GM18519 (cell line): ENCODE results near the gene ID4.
"Not testable (repeated sequence)": the region's sequence is repeated elsewhere in the genome, so short reads cannot be mapped to it uniquely, and the experiment has no call there.

Experiments used
- ATAC-seq: cut with Tn5 transposase; IDR thresholded peaks from one replicate; pipeline ENCODE4 v1.9.1; 2021; ENCODE audit warnings: mild to moderate bottlenecking, moderate library complexity; ENCODE audit not compliant: unreplicated experiment, low FRiP score

The ID4 gene

GRCh38 chr6:19854421-19855015, 17.3 kb downstream of the ID4 start:
- not testable (repeated sequence) for ATAC-seq

- ATAC-seq: no peak
Observed at GRCh38 chr6:19855536-19855935, 18.4 kb downstream of the ID4 start.

- no peak for ATAC-seq
Observed at GRCh38 chr6:19857139-19857538, 20.0 kb downstream of the ID4 start.

DNA sequence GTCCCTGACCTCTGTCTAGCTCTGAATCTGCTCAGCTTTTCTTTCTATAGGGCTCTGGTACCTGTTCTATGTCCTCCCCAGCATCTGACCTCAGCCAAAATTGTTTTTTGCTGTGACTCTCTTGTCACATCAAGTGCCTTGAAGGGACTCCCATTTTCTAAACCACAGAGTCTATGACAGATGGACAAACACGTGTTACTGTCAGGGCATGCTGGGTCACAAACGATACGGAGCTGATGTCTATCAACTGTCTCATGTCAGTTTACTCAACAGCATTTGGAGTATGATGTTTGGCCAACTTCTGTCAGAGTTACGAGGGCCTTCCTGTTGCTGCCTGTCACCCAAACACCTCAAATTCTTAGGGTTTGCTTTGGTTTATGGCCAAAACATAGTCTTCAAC, 20.5 kb downstream of the ID4 start:
- no peak for ATAC-seq

DNA sequence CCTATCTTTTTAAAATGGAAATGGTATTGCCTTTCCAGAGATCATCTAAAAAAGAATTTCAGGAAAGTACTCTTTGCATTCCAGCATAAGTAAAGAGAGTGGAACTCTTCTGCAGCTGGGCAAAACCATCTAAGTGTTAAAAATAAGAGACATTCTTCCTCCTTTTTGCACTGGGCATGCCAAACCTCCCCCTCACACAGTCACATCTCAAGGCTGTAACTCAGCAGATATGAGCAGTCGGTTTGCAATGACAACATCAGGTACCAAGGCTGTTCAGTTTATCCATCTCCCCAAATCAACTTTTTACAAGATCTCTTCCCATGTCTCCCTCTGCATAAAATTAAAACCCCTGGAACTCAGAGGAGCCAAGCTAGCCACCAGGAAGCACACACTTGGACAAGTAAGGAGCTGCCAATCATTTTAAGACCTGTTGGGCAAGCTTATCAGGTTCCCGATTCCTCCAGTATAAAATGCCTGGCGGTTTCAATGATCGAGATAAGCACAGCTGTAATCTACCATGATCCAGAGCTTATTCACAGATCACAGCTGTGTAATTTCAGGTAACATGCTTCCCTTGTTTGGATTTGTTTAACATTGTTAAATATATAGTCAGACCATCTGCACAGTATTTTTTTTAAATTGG, 23.2 kb downstream of the ID4 start:
- ATAC-seq: no peak

DNA sequence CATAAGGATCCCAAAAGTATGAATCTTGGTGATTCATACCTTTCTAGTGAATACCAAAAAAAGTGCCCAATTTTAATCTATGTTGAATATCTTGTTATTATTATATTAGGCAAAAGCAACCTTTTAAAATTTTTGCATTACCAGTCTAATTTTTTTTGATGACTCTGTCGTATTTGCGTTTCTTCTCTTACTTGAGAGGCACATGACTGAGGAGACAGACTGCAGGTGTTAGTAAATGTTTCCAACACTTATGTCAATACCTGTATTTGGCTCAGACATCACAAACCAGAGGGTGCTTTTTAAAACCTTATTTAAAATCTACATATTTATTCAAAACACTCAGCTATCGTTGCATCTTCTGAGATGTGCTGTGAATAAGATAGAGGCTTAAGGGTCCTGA, 27.1 kb downstream of the ID4 start:
- no peak for ATAC-seq

- ATAC-seq: no peak
Observed at GRCh38 chr6:19865178-19865577, 28.0 kb downstream of the ID4 start.

DNA sequence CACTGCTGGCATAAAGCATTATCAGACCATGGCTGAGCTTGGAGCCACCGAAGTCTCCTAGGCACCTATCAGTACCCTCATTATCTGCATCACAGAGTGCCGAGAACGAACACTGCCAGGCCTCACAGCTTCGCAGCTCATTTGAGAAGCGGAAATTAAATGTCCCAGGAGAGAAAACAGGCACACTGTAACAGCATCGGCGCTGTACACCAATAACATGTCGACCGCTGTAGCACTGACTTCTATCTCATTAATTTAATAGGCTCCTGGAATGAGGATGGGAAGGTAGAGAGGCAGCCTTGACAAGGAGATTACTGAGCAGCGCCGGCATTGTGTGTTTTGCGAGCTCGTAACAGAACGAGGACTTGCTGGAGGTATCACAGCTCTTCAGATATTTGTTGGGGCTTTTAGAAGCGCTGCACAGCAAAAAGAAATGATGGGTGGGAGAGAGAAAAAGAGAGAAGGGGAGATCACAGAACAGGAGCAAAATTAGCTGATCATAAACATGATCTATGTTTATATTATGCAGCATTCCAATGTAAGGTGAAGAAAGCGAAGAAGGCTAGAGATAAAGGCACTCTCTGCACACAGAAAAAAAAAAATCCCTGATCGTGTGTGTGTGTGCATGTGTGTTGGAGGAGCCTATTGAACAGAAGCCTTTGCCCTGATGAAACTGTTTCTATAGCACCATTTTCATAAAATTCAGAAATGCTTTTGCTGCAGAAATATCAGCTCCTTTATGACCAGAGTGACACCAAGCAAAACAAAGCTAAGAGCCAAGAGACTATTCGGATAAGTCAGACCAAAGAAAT, 29.2 kb downstream of the ID4 start:
- ATAC-seq: no peak

DNA sequence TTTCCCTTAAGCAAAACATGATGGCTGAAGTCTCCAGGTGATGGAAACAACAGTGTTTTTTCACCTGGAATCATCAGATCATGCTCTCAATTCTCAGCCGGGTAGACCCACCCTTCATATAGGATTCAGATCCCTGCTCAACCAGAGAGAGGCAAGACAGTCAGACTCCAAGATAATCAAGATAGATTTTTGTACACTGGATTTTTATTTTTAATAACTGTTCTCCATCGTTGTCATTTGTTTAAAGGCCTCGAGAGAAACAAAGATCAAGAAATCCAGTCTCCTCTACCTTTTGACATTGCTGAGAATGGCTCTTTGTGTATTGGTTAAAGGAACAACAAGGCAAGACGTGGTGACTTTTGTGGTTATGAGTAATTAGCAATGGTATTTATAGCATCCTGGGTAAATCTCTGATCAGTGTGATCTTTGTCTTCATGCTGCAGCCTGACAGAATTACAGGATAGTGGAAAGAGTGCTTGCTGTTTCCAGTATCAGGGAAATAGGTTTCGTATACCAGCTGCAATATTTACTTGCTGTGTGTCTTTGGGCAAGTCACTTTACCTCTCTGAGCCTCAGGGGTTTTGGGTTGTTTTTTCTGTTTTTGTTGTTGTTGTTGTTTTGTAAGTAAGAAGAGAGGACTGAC, 29.9 kb downstream of the ID4 start:
- ATAC-seq: no peak

DNA sequence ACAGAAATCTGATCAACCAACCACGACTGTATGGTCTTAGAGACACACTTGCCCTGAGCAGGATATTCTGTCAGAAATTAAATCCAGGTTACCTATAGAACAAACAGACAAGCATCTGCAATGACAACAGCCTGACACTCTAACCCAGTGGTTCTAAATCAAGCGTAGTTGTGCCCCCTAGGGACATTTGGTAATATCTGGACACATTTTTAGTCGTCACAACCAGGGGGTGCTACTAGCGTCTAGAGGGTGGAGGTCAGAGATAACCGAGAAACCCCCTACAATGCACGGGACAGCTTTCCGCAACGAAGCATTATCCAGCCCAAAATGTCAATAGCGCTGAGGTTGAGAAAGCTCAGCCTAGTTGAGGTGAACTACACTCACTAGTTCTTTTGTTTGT, 32.3 kb downstream of the ID4 start:
- no peak for ATAC-seq

DNA sequence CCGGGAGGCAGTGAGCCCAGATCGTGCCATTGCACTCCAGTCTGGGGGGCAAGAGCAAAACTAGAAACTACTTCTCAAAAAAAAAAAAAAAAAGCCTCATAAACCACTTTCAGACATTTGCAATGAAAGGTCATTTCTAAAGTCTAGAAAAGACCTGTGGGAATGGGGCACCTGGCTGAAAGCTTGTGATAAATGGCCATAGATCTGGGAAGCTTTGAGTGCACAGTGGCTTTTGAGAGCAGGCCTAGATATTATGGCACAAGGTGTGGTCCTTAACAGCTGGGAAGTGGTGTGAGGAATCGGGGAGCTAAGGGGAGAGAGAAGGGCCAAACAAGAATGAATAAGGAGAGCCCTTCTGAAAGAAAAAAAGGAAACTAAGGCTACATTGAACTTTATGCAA, 33.2 kb downstream of the ID4 start:
- no peak for ATAC-seq

- ATAC-seq: no peak
Observed at GRCh38 chr6:19873031-19873430, 35.9 kb downstream of the ID4 start.

DNA sequence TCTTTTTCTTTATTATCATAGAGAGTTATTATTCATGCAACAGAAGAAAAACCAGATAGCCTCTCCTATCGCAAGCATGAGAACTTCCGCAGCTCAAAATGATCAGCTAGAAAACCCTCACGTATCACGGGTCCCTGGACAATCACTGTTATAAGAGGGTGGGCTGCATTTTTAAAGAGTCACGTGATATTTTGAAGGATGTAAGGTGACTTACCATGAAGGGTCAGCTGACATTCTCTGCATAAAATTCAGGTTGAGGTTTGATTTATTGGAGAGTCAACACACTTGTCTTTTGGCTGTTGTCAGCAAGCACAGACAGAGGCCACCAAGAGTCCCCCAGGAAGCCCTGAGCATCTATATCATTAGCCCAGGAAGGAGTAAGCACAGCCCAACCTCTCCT, 39.5 kb downstream of the ID4 start:
- ATAC-seq: no peak

GRCh38 chr6:19879663-19880062, 42.5 kb downstream of the ID4 start:
- ATAC-seq: no peak

- no peak for ATAC-seq
Observed at GRCh38 chr6:19880066-19880465, 42.9 kb downstream of the ID4 start.

- no peak for ATAC-seq
Observed at GRCh38 chr6:19891451-19891850, 54.3 kb downstream of the ID4 start.
